Omental fat pad (tissue), 4 donors: ENCODE data around the gene PPP1R27. TPM values are rescaled to one million over a fixed set of nuclear protein-coding genes. Genes with fewer than 3 reads are reported as not detected.

Source experiments
- ATAC-seq: fragments of 150-250 bp; one replicate; pipeline ENCODE4 v1.9.1; 2016; ENCODE audit warnings: mild to moderate bottlenecking, moderate library complexity; ENCODE audit not compliant: low FRiP score
- DNase-seq: peaks from one replicate; pipeline ENCODE4 v3.0.0-alpha.2; 2019; ENCODE audit warnings: low spot score
- total RNA-seq, 4 donors: library from RNA; depleted of rRNA; stranded (reverse); fragments of >200 nt; gene quantifications; one replicate each; pipeline ENCODE4 v1.1.0, GENCODE V29; 2016
- TF ChIP-seq, protein P1 (sequence below), 3 donors: fragments of 450-650 bp; IDR thresholded peaks; one replicate each; pipeline ENCODE4 v1.5.1; 2016 to 2017; ENCODE audit warnings: antibody characterized with exemption in 3 of 3, mild to moderate bottlenecking in 3 of 3, moderate library complexity in 2 of 3

Gene PPP1R27
- total RNA-seq, 4 donors from 2014 or later = 0.65 TPM; not detected in 3

DNA sequence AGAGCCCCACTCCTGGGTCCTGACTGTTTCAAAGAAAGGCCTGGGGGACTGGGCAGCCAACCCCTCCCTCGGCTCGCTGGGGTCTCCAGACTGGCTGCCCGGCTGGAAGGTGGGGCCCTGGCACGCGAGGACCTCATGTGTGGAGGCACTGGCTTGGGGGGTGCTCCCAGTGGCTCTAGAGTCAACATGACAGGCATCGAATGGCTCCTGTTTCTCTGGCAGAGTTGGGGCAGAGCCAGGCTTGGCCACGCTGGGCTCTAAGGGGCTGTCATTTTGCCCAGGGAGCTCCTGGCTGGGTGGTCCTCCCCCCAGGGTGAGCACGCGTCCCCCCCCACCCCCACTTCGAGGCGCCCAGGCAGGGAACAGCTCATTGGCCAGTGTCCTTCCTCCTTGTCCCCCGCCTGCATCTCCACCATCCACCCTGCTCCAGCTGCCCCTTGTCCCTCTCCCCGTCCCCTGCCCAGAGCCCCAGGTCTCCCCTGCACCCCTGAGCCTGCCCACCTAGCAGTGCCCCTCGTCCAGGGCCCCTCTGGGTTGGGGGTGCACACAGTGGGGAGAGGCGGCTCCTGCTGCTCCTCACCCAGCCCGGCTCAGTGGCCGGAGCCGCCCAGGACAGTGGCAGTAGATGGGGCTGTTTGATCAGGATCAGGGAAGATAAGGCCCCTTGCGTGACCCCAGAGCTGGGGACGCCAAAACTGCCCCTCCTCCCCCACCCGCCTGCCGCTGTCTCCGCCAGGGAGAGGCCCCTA lies 28.2 kb downstream of the PPP1R27 start:
- DNase-seq (no peak), ATAC-seq (peak; percentile 25)
- TF ChIP-seq, protein P1, sequence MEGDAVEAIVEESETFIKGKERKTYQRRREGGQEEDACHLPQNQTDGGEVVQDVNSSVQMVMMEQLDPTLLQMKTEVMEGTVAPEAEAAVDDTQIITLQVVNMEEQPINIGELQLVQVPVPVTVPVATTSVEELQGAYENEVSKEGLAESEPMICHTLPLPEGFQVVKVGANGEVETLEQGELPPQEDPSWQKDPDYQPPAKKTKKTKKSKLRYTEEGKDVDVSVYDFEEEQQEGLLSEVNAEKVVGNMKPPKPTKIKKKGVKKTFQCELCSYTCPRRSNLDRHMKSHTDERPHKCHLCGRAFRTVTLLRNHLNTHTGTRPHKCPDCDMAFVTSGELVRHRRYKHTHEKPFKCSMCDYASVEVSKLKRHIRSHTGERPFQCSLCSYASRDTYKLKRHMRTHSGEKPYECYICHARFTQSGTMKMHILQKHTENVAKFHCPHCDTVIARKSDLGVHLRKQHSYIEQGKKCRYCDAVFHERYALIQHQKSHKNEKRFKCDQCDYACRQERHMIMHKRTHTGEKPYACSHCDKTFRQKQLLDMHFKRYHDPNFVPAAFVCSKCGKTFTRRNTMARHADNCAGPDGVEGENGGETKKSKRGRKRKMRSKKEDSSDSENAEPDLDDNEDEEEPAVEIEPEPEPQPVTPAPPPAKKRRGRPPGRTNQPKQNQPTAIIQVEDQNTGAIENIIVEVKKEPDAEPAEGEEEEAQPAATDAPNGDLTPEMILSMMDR (IDR thresholded peaks at IDR 0.05) = no peak

DNA sequence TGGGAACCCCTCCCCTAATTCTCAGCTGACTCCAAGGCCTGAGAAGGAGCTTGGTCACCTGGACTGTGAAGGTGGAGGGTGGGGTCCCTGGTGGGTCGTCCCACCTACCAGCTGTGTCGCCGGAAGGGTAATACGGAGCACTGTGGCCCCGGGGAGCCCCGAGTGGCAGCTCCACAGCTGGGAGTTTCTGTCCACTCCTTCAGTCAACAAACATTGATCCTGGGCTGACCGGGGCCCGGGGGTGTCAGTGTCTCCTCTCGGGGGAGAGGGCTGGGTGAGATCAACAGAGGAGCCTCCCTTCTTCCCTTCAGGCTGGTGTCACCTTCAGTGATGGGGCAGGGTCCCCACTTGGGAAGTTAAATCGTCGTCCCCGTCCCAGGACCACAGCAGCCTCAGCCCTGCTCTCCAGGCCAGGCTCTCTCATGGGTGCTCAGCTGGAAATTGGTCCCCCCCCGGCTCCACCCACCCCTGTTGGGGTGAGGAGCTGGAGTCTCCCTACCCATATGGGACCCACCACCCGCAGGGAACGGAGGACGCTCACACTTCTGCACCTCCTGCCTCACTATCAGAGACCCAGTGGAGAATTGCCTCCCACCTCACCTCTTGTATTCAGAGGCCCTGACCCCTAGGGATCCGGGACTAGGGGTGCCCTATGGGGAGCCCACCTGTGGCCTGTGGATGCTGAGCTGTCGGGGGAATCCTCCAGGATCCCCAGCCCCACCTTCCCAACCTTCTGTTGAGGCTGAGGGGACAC lies 29.0 kb downstream of the PPP1R27 start:
- ATAC-seq = no peak
- TF ChIP-seq, protein P1 (IDR thresholded peaks at IDR 0.05) = no peak
- no peak for DNase-seq

DNA sequence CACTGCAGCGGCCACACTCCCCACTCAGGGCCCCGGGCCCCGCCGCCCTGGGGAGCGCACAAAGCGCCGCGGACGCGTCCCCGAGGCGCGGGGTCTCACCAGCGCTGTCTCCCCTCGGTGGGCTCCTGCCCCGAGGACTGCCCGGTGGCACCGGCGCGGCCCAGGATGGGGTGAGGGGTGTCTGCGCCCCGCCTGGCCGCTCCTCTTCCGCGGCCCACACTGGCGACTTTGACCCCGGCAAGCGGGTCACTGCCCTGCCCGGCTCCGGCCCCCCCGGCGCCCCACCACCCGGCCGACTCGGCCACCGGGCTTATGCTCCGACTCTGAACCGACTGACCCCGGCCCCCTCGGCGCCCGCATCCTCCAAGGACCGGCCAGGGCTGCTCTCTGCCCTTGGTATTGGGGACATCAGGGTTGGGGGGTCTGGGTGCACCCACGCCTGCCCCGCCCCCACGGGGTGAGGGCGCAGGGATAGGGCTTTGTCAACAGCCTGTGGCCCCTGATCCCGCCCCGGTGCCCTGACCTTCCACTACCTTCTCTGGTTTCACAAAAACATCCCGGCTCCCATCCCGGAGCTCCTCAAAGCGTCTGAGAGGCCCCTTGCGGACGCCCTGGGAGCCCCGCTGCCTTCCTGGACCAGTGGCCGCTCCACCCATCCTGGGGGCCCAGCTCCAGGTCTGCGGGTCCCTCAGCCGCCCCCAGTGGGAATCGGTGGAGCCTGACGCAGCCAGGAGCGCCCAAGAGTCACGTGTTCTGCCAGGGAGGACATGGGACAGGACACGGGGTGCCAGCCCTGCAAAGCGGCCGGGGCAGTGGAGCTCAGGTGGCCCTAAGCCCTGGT lies 30.1 kb downstream of the PPP1R27 start:
- ATAC-seq (no peak), DNase-seq (no peak)
- TF ChIP-seq, protein P1 (IDR thresholded peaks at IDR 0.05) = no peak

DNA sequence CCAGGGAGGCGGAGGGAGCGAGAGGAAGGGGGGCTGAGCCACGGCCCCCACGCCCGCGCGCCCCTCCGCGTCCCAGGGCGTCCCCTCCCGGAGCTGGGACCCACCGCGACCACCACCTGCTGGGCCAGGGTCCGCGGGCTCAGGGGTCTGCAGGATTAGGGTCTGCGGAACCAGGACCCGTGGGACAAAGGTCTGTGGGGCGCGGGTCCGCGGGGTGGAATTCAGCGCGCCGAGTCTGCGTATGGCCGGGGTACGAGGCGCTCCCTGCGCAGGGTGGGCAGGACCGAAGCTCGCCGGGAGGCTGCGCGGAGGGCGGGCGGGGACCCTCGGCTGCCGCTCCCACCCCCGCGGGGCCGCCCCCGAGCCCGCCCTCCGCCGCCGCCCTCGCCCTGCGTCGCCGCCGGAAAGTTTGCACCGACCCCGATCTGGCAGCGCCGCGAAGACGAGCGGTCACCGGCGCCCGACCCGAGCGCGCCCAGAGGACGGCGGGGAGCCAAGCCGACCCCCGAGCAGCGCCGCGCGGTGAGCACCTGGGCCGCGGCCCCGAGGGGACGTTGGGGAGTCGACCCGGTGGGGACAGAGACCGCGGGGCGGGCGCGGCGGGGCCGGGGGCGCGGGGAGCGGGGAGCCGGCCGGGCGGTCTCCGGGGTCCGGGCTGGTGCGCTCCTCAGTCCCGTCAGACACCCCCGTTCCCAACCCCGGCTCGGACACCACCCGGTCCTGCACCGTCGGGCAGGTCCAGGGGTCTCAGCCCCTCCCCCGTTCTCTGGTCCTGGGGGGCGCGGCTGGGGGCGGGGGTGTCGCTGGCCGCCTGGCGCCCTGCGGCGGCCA lies 30.9 kb downstream of the PPP1R27 start, which contains the start of gene GCGR:
TSS of gene GCGR (plus strand) at position 423 of the 831 bp plus-strand sequence. CDS start 4,869 bp downstream, outside the sequence.
- no peak for ATAC-seq
- no peak for DNase-seq
- TF ChIP-seq, protein P1 (IDR thresholded peaks at IDR 0.05) = no peak

DNA sequence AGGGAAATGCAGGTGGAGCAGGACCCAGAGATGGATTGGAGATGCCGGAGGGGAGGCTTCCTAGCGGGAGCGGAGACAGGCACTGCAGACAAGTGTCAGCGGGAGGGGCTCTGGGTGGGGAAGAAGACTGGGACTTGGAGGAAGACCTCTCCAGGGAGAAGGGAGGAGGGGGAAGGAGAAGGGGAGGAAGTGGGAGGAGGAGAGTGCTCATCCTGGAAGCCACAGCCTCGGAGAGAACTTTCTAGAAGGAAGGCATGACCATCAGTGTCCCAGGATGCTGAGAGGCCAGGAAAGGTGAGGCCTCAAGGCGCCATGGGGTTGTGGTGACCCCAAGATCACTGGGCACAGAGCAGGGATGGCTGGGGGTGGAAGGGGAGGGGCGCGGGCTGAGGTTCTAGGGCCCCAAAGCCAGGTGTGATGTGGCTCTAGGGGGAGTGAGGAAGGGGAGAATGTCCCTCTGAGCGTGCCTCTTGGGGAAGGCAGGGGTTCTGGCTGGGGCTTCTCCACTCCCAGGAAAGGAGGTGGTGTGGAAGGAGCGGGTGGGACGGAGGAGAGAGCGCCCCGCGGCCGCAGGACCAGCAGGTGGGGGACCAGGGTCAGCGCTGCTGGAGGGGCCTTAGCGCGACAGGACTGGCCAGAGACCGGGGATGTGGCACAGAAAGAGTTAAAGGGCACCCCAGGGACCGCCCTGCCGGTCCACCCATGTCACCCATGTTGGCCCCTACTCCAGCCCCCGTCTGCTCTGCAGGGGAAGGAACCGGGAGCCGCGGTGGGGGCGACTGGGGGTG lies 31.8 kb downstream of the PPP1R27 start:
- TF ChIP-seq, protein P1 (IDR thresholded peaks at IDR 0.05) = no peak
- ATAC-seq = no peak

More for the DNA sequence above, 31.8 kb downstream of the PPP1R27 start:
- DNase-seq = no peak
